GM19455 (cell line): ENCODE measurements around the gene TAMALIN.

Experiments
- ATAC-seq: cut with Tn5 transposase; IDR thresholded peaks from one replicate; pipeline ENCODE4 v1.9.1; 2021; ENCODE audit not compliant: unreplicated experiment

Gene TAMALIN

DNA sequence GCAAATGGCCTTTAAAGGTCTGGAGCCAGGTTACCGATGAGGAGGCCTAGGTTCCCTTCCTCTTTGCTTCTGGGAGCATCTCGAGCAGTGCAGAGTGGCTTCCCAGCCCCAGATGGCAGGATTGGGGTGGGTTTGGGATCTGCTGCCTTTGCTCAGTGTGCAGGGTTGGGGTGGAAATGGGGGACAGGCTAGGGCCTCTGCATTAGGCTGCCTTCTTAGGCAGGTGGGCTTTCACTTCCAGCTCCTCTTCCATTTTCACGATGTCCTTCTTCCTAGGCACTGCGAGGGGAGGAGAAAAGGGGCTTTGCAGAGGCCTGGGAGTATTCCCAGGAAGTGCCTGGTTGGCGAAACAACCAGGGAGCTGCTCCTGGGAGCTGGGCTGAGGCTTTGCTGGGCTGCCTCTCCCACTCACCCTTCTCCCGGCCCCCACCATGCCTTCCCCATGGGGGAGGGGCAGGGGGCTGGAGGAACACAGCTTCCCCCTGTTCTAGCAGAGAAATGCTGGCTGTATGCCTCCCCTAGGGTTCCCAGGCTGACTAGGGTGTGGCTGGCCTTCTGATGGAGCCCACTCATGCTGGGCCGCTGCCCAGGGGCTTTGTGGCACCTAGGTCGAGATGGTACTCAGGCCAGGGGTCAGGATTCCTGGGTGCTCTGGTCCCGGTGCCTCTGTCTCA, 46.9 kb downstream of the TAMALIN start:
- ATAC-seq, result no peak

- no peak for ATAC-seq
Observed at GRCh38 chr12:52054231-52054832, 47.6 kb downstream of the TAMALIN start.

GRCh38 chr12:52054833-52055730, 48.3 kb downstream of the TAMALIN start:
- ATAC-seq, result no peak

DNA sequence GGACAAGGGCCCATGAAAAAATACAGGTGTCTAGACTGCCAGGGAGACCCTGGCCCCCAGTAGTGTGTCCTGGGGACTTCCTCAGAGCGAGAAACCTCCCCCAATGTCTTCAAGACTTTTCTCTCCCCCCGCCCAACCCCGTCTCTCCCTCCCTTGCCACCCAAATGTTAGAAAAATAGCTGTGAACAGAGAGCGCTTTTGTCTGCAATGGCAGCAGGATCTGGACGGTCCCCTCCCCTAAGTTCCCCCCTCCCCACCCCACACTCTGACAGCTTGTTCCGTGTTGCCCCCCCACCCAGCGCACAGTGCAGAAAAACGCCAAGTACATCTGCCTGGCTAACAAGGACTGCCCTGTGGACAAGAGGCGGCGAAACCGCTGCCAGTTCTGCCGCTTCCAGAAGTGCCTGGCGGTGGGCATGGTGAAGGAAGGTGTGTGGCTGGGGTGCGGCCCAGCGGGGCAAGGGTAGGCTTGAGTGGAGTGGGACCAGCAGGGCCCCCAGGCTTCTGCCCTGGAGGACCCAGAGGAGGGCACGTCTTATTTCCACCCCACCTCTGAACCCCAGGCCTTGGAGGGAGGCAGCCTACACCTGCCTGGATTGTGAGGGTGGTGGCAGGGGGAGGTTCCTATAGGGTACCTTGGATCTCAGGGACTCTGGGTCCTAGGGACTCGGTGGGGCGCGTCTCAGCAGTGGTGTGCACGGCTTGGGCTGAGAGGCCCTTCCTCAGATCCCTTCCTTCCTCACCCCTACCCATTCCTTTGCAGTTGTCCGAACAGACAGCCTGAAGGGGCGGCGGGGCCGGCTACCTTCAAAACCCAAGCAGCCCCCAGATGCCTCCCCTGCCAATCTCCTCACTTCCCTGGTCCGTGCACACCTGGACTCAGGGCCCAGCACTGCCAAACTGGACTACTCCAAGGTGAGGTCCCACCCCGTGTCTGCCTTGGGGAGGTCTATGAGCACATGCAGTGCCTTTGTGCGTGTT, 49.3 kb downstream of the TAMALIN start:
- no peak for ATAC-seq

GRCh38 chr12:52056801-52057637, 50.3 kb downstream of the TAMALIN start:
- no peak for ATAC-seq

GRCh38 chr12:52057638-52058576, 51.2 kb downstream of the TAMALIN start:
- no peak for ATAC-seq

DNA sequence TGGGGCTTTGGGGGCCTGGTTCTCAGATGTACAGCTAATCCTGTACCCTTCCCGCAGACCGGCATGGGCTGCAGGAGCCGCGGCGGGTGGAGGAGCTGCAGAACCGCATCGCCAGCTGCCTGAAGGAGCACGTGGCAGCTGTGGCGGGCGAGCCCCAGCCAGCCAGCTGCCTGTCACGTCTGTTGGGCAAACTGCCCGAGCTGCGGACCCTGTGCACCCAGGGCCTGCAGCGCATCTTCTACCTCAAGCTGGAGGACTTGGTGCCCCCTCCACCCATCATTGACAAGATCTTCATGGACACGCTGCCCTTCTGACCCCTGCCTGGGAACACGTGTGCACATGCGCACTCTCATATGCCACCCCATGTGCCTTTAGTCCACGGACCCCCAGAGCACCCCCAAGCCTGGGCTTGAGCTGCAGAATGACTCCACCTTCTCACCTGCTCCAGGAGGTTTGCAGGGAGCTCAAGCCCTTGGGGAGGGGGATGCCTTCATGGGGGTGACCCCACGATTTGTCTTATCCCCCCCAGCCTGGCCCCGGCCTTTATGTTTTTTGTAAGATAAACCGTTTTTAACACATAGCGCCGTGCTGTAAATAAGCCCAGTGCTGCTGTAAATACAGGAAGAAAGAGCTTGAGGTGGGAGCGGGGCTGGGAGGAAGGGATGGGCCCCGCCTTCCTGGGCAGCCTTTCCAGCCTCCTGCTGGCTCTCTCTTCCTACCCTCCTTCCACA, 52.0 kb downstream of the TAMALIN start:
- no peak for ATAC-seq

- ATAC-seq, result no peak
Observed at GRCh38 chr12:52059582-52060497, 53.1 kb downstream of the TAMALIN start.

DNA sequence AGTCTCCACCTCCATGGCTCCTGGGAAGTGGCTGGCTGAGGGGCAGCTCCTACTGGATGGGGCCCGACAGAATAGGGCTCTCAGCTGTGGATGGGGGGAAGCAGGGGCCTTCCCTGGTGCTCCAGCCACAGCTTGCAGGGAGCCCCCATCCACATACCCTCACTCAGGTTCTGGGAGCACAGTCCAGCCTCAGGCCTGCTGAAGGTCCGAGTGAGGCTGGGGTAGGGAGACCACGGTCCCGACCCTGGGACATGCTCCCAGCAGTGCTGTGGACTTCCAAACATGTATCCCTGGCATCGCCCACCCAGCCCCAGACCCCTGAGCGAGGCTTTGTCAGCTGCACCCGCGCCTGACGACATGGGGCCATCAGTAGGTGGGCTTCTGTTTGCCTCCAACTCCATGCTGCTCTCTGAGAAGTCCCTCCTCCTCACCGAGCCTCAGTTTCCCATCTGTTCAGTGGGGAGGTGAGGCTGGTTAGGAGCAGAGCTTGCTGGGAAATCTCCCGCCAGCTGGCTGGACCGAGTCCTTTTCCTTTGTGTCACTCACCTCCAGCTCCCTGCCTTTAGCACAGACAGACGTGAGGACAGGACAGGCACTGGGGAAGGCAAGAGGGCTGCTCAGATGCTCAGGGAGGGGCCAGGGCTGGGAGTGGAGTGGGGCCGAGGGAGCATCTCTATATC, 53.9 kb downstream of the TAMALIN start:
- no peak for ATAC-seq

GRCh38 chr12:52061470-52062166, 54.9 kb downstream of the TAMALIN start:
- ATAC-seq, result no peak

DNA sequence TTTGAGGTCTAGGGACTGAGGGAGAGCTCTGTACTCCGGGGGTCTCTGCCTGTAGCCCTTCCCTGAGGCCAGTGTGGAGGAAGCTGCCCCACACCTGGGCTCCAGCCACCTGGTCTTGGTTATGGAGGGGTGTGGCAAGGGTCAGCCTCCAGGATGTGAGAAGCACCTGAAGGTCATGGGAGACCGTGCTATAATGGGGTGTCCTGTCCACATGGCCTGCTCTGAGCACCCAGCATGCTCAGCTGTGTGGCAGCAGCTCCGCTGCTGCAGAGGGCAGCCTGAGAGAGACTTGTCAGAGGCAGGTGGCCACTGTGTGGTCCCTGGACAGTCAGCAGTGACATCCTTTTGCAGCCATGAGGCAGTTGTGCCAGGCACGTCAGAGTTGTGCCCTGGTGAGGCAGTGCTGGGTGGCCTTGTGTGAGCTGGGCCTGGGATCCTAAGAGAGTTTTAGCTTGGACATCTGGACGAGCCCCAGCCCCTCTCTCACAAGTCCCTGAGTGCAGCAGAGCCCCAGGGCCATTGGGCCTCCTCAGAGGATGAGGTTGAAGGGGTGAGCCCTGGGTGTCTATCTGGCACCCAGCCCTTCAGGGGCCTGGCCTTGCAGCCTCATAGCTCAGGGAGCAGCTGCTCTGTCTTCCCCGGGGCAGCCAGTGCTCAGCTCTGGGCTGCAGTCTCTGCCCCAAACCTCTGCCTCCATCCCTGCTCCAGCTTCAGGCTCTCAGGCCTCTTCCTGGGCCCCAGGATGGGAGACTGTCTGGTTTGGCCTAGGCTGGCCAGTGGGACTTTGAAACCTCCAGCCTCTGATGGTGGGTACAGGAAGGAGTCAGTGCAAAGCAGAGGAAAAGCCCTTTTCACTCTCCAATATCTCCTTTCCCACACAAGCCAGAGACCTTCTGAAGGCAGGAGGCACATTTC, 55.7 kb downstream of the TAMALIN start:
- ATAC-seq, result no peak

DNA sequence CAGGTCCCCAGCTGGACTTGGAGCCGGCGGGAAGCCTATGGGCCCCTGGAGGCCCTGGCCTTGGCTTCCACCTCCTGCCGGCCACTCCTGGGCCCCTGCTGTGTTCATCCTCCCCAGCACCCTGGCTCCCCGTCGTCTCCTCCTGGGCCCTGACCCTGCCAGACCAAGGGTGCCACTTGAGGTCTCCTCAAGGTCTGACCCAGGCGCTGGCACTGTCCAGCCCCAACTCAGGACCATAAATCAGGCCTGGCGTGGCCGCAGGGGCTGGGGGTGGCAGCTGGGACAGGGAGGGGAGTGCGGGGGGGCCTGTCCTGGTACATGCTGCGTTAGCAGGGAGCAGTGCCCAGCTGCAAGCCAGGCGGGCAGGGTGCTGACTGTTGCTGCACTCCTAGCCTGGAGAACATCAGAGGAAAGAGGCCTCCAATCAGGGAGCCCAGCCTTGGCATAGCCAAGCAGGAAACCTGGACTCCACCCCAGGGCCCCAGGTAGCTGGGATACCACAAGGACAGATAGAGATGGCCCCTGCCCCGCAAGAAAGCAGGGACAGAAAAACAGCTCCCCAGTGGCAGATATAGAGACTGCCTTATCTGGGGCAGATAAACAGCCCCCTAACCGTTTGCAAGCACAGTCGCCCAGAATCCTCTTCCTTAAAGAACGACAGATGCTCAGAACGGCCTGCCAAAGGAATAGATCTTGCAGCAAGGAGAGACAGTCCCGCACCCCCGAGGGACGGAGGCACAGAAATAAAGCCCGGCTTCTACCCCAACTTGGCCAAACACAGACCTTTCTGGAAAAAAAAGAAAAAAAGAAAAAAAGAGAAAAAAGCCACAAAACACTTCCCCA, 56.6 kb downstream of the TAMALIN start:
- ATAC-seq, result no peak

DNA sequence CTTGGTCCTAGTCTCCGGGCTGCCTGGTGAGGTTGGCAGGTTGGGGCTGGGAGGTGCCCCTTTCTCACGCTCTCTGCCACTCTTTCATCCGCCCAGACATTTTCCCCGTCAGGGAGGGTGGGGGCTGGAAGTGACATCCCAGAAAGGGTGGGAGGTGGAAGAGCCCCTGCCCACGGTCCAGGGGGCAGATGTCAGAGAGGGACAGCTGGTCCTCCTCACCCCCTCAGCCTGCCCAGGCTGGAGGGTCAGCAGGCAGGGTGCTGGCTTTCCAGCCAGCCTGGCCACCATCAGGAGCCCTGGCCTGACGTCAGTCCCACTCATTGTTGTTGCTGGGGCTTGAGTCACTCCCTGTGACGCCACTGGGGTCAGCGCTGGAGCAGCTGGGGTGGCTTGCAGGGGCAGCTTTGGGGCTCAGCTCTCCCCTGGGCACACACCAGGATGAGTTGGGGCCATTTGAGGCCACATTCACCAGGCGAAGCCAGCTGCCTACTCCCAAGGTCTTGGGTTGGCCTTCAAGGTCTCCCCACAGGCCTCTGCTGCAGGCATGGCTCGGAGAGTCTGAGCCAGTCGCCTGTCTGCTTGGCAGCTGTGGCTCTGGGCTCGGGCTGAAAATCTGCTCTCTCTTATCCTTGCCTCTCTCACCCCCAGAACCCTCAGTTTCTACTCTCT, 57.4 kb downstream of the TAMALIN start:
- no peak for ATAC-seq
